Superior temporal gyrus (tissue), 1 donor: ENCODE data around the gene TGFBI.

ENCODE experiments used
- DNase-seq: peaks from one replicate; pipeline ENCODE4 v3.0.0-alpha.2; 2016; ENCODE audit errors: extremely low spot score

The TGFBI gene

DNA sequence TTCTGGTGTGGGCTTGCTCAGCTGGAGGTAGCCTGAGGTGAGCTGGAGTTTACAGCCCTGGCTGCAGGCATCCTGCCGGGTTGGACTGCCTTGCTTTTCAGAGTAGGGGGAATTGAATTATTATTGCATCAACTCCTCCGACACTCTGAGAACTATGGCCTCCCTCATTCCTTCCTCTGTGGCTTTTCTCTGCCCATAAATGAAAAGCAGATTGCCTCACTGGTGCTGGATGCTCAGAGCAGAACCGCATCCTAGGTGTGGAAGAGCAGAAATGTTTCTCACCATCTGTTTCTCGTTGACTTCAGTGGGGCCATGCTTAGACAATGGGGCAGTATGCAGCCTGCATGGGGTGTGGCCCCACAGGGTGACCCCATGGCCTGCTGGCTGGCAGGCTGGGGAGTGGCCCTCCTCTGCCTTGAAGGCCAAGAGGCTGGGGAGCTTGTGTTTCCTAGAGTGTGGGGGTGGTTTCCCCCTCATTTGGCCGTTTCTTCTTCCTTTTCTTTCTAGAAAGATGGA lies 27.3 kb upstream of the TGFBI start:
- no peak for DNase-seq

DNA sequence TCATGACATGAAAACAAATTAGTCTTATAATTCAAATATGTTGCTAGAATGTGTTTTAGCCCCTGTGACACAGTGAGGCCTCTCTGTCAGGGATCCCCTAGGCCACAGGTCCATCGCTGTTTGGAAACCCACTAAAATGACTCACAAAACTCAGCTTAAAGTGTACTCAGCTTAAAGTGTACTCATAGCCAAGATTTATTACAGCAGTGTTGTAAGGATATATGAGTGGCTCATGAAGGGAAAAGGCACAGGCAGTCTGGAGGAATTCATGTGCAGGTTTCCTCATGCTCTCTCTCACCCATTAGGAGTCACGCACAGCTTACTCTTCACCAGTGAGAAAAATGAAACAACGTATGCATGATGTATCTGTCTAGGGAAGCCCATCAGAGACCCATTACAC lies 24.4 kb upstream of the TGFBI start:
- DNase-seq, result no peak

DNA sequence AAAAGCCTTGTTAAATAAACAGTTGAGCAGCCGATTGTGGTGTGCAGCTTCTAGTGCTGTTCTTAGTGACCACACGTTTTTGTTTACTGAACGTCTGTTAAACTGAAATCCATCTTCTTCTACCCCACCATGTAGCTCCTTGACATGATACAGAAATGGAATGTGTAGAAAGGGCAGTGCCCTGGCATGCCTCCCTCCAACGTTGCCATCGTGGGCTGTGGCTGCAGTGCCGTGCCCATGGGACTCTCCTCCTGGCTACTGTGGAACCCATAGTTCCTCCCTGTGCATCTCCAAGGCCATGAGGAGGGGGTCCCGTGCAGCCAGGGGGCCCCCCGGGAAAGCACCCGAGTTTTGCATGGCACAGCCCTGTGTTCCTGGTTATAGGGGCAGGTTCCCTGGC lies 23.3 kb upstream of the TGFBI start:
- no peak for DNase-seq

DNA sequence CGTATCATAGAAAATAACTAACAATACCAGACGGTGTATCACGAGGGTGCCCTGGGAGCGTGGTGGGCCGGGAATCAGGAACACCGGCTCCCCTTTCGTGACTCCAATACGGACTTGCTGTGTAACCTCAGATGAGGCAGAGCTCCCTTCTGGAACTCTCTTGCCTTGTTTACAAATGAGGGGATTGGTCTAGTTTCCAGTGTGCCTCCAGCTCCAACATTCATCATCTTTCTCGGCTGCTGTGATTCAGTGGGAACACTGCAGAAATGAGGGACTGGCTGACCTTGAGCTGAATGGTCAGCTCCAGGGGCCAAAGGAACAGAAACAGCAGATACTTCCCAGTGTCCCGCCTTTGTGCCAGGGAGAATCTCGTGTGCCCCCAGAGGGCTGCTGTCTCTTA lies 22.6 kb upstream of the TGFBI start:
- no peak for DNase-seq

DNA sequence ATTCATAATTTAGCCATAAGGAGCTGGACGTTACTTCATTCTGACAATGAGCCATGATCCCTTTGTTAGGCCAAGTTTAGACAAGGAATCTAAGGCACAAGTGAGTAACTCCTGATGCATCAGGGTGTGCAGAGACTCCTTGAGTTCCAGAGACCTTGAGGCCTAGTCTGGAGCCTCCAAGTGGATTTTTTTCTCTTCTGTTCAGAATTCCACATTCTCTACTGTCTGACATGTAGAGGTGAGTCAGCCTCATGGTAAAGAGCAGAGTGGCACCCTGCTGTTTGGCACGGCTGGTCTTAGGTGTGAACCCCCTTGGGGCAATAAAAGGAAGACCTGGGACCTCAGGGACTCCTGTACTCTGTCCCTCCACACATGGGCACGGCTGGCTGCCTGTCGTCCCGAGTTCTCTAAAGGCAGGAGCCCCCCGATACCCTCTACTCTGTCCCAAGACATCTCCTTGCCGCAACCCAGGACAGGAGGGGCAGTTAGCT lies 22.0 kb upstream of the TGFBI start:
- no peak for DNase-seq

DNA sequence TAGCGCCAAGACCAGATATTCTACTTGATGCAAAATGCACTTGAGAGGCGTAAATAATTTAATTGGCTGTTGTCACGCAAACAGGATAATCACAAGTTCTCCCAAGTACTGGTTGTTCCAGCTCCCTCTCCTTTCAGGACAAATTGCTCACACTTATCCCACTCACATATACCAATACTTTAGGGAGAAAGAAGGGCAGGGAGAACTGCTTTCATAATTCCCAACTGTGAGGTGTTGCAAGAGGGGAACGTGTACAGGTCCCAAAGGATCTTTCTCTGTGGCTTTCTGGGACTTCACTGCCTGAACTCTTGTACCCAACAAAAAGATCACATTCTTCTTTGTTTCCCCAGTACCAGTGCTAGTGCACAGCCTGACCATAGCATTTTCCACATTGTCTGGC lies 21.5 kb upstream of the TGFBI start:
- DNase-seq, result no peak

DNA sequence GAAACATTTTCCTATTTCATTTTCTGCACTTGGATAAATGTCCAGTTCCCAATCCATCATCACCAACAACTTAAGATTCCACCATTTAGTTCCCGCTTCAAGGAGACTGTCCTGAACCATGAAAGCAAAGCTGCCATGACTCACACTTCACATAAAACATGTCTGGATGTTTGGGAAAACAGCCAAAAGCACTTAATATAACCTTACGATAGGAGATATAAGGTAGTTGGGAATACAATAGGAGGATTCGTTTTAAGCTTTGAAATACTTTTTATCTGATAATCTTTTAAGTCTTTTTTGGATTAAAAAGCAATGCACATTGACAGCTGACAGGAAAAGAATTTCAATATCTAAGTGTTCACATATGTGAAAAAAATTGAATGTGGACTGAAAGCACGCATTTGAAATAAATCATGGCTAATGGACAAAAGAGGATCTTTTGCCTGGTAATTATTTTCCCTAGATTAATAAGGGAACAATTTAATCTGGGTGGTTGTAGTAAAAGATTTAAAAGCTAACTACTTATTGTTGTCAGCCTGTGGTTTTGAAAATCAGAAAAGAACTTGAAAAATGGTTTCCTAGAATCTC lies 17.3 kb upstream of the TGFBI start:
- no peak for DNase-seq

DNA sequence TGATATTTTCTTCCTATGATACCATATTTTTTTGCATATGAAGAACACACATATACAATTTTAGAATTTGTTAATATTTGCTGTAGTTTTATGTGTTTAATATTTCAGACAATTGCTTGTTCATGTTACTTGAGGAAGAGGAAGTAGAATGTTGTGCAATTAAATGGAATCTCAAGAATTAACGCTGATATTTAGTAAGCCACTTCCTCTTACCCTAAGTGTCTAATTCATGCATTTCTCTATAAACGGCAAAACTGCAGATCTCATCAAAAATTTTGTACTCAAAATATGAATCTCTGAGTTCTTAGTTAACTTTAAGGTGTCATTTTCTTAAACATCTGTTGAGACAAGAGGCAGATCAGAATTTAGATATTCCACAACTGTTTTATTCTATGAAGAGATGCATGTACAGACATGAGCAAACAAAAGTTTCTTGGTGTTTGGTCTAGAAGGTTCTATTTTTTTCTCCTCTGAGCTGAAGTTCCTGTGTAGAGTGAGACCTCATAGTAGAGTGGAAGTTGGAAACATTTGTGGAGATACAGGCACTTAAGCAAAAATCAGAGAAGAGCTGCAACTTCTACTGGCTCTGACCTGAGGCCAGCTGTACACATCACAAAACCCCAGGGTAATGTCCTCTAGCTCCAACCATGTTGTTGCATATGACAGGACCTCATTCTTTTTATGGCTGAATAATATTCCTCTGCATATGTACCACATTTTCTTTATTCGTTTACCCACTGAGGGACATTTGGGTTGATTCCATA lies 16.6 kb upstream of the TGFBI start:
- DNase-seq, result no peak

DNA sequence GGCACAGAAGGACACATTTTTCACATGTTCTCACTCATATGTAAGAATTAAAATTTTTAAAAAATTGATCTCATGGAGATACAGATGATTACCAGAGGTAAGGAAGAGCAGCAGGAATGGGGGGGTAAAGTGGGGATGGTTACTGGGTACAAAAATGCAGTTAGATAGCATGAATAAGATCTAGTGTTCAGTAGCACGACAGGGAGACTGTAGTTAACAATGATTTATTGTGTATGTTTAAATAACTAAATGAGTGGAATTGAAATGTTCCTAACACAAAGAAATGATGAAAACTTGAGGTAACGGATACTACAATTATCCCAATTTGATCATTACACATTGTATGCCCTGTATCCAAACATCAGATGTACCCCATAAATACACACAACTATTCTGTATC lies 15.2 kb upstream of the TGFBI start:
- DNase-seq, result no peak

DNA sequence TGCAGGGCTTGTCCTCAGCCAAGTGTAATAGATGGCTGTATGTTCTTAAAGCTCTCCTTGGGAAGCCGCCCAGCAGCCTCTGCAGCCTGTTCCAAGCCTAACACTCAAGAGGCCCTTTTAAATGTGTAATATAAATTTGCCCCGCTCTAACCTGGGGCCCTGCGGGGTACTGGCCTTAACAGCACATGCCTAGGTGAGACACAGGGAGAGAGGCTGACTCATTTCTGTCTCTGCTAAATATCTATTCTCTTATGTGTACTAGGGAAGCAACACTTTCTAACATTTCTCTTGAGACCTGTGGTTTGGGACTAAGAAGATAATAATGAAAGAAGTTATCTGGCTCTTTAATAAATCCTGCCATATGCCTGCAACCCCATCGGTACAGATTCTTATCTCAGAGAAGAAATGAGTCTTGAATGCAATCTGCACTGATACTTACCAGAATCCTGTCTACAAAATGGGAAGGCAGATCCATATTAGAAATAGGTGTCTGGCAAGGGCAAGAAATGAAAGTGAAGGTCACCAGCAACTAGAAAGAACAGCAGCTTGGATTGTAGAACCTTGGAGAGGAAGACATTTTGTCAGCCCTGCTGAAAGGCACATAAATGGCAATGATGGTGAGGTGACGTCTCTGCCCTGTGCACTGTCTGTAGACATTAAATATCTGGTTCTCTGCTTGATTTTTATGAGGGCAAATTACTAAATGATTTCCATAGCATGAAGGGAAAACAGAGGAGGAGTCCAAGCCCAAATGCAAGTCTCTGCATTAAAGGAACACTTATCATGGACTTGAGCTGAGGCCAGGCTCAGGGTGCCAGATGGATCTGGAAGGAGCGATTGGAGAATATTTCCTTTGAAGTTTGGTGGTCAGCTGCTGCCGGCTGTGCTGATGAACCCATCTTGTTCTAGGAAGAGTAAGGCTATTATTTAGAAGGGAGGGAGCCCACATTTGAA lies 14.5 kb upstream of the TGFBI start:
- no peak for DNase-seq

DNA sequence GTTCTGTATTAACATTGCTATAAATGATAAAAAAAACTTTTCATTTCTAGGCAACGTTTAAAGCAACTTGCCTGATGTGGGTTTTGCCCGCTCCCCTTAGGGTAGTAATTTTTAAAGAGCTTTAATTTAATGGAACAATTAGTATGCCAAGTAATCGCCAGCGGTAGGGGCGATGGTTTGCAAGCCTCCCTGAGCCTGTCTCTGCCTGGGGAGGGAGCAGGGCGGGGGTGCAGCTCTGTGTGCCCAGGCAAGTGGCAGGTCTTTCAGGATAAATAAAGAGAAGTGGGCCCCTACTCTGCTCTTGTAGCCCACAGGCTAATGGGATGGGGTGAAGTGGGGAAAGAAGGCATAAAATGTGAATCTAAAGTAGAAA lies 13.8 kb upstream of the TGFBI start:
- DNase-seq, result no peak

DNA sequence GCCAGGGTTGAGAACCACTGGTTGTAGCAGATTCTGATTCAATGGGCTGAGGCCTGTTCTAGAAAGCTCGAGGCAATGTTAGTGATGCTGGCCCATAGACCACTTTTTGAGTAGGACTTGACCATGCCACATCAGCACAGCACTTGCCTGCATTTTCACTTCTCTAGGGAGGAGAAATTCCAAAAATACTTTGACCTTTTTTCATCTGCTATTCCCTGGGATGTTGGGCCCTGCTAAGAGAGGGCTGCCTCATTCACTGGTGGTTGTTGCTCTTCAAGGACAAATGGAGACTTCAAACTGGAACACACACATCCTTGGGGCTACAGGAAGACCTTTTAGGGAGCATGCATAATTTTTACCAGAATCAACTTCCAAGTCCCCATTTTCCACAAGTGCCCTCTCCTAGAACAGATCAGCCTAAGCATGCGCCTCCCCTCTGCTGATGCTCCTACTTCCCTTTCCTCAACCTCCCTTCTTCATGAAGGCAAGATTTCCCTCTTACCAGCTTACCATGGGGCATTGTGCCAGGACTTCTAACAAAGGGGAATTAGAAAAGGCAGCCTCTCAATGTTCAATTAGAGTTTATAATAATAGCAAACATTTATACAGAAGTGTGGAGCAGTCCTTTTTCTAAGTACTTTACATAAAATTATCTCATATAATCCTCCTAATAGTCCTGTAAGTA lies 12.7 kb upstream of the TGFBI start:
- DNase-seq, result no peak

DNA sequence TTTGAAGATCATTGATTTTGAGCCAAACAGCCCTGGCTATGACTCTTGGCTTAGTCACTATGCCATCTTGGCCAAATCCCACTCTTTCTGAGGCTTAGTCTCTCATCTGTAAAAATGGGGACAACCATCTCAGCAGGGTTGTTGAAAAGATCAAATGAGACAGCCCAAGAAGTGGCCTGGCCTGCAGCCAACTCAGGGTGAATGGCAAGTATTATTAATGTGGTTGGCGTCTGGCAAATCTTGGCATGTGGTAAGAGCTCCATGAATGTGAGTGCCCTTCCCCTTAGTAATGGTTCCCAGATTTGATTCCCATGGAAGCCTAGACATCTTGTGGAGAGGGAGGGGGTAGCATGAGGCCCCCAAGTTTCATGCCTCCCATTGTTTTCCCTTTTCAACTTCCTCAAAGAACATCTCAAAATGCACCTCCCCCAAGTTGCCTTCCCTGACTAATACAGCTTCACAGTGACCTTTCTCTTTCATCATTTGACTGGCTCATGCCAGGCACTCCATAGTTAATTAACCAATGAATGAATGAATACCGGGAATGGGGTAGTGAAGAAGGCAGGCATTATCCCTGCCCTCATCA lies 11.8 kb upstream of the TGFBI start:
- DNase-seq, result peak; percentile 27

DNA sequence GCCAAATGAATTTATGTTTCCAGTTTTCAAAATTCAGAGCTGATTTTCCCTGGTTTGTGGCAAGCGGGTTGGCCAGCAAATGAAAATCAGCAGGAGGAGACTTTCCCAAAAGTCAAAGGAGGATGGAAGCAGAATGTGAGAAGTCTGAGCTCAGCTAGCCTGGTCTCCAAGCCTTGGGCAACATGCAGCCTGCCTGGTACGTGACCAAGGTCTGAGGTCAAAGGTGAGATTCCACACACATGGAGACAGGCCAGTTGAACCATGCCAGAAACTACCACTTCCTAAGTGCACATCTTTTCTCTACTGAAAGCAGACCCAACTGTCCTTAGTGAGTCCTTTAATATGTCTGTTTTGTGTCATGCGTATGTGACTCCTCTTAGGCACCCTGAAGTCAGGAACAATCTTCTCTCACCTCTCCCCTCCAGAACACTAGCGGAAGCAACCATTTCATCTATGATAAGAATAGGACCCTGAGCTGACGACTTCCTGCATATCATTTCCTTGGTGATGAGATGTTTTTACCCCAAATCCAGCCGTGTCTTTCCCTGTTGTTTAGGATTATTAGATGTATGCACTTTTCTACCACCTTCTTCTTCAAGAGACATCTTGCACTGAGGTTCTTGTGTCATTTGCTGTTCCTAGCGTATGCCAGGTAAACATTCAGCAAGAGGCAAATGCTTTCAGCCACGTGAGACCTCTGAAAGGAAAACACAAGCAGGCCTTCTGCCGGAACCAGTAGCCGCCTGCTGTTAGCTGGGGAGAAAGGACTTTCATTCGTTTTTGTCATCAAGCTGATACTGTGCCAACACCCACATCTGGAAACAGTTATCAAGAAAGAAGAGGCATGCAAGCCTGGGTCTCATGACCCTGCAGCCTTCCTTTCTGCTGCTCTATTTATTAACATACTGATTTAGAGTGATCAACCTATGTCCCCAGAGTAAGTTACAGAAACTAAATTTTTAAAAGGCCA lies 9.7 kb upstream of the TGFBI start:
- no peak for DNase-seq

DNA sequence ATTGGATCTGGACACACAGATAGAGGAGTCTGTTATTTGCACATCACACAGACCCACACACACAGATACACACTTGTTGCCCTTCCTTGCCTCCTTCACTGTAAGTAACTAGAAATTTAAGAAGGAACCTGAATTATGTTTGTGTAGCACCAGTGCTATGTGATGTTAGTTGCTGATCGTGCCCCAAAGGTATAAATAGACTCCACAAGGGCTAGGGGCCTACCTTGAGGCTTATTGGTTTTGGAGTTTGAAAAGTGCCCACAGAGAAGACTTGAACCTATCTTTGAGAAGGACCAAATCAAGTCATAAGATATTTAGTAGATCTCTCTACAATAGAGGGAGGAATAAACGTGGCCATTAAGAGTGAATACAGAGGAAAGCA lies 8.8 kb upstream of the TGFBI start:
- DNase-seq, result no peak

DNA sequence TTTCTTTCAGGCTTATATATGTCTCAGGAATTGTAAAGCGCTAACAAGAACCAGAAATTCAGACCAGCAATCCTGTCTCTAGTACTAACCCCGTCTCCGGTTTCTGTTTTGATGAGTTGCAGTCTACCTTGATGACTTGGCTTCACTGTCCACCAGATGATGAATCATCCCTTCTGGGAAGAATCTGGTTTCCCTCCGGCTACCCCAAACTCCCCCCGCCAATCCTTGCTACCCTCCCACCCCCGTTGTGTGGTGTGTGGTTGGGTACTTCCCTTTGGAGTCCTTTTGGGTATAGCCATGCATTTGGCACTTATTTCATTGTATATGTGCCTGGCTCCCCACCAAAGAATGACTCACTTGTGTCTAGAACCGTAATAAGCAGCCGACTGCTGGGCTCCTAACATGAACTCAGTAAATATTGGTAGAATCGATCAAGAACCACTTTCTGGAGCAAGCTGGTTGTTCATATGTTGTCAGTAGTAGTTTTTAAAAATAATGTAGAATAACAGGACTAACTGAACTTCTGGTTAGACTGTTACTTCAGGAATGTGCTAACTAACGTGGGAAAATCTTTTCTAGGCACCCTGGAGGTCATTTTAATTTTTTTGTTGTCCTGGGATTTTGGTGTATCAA lies 8.3 kb upstream of the TGFBI start:
- no peak for DNase-seq

DNA sequence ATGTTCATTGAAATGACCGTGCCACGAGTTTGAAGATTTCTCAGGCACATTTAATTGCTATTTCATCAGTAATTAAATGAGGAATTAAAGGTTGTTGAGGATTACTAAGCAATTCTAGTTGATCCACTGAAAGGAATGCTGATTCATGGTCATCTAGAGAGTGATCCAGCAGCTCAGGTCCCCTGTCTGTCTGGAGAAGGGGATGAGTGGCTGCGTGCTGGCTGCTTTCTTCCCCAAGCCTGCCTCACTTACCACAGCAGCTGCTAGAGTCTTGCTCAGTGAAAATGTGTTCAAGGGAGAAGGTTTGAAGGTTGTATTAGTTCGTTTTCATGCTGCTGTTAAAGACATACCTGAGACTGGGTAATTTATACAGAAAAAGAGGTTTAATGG lies 7.8 kb upstream of the TGFBI start:
- no peak for DNase-seq

DNA sequence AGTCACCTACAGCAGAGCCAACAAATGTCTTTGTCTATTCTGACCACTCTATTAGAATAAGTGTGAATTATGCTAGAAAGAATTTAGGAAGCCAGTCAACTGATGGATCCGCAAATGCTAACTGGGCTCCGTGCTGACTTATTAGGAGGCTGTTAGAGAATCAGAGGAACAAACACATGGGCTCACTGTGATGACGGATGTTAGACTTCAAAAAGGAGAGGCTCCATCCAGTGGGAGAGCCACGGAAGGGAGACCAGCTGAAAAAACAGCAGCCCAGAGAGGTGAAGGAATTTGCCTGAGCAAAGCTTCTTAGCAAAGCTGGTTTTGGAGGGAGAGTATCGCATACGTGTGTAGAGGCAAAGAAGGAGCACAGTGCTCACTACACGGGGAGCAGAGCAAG lies 5.8 kb upstream of the TGFBI start:
- no peak for DNase-seq

DNA sequence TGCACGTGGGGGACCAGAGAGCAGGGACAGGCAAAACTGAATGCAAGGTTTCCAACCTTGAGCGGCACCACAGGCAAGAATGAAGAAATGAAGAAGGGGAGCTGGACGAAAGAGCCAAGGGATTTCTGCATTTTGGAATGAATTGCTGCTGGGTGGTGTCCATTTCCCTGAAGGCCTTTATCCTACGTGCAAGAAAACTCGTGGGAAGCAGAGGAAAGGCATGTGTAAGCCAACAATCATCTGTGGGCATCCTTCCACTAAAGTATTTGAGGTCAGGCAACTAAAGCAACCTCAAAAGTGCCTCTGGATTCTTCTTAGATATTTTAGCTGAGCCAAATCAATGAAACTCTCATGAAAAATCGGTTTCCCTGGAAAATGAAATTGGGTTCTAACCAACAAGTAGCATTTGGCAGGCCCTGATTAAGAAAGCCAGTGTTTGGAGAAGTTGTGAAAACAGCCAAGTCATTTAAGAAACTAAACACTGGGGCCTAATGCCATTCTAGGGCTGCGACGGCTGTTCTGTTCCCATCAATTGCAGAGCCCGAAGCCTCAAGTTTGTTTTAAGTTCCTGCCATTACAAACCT lies 4.7 kb upstream of the TGFBI start:
- no peak for DNase-seq
